Thymus (tissue), 11 donors: ENCODE measurements around the gene WDR7. TPM values are rescaled to one million over a fixed set of nuclear protein-coding genes. Genes with fewer than 3 reads are reported as not detected.
A peak's percentile ranks its signal among the peaks of the same experiment; 100 is the strongest.

Experiments used
- DNase-seq, 9 donors: peaks; one replicate each; pipeline ENCODE4 v3.0.0-alpha.2; 2013; ENCODE audit warnings: low spot score in 9 of 9, low read depth in 6 of 9, missing footprints in 1 of 9
- H3K27ac ChIP-seq, 2 donors: one replicate each; pipeline ENCODE4 v1.5.1; 2013; ENCODE audit warnings: control low read depth in 1 of 2, low read depth in 1 of 2, low read length in 1 of 2, mild to moderate bottlenecking in 1 of 2, moderate library complexity in 1 of 2
- H3K27me3 ChIP-seq, 2 donors: one replicate each; pipeline ENCODE4 v1.5.1; 2013; ENCODE audit warnings: low read length in 1 of 2; ENCODE audit not compliant: control insufficient read depth in 2 of 2, insufficient read depth in 1 of 2
- H3K36me3 ChIP-seq, 2 donors: one replicate each; pipeline ENCODE4 v1.5.1; 2013; ENCODE audit warnings: low read length in 1 of 2, mild to moderate bottlenecking in 1 of 2, moderate library complexity in 1 of 2; ENCODE audit not compliant: control insufficient read depth in 2 of 2, insufficient read depth in 2 of 2
- H3K4me1 ChIP-seq, 2 donors: one replicate each; pipeline ENCODE4 v1.5.1; 2013; ENCODE audit warnings: low read length in 2 of 2; ENCODE audit not compliant: control insufficient read depth in 2 of 2, insufficient read depth in 2 of 2
- H3K4me3 ChIP-seq, 2 donors: one replicate each; pipeline ENCODE4 v1.5.1; 2013; ENCODE audit warnings: low read length in 2 of 2, control low read depth in 1 of 2, mild to moderate bottlenecking in 1 of 2
- H3K9me3 ChIP-seq, 2 donors: one replicate each; pipeline ENCODE4 v1.5.1; 2013; ENCODE audit warnings: low read length in 1 of 2, mild to moderate bottlenecking in 1 of 2; ENCODE audit not compliant: control insufficient read depth in 2 of 2, insufficient read depth in 1 of 2
- WGBS: extraction: QIAGEN DNeasy Blood & Tissue Kit; methylation state at CpG from one replicate; pipeline ENCODE4 v1.1.7; 2013; 5-methylcytosine and 5-hydroxymethylcytosine counted together
- polyA plus RNA-seq: library from polyadenylated mRNA; stranded (reverse); fragments of 200-250 nt; gene quantifications from one replicate; pipeline ENCODE4 v1.2.3, GENCODE V29; 2013
- total RNA-seq: library from RNA; stranded (reverse); fragments of 120-200 nt; gene quantifications from one replicate; pipeline ENCODE4 v1.2.4, GENCODE V29; 2013
- donor health status: healthy.

WDR7 gene
- total and polyA plus RNA-seq, 2 donors = 9.0 to 20.5 TPM

GRCh38 chr18:57073501-57074187 lies 422.5 kb downstream of the WDR7 start:
- no peaks in the 10 kb centered on the region for H3K9me3 ChIP-seq
- H3K27me3 ChIP-seq = peaks cover 0 to 13% of the 10 kb centered on the region in 2 donors
- no peak overlapping the region for H3K4me3 ChIP-seq
- DNase-seq = no peak
- 61% methylated on average over 9 of the region's 9 CpGs for WGBS
- H3K36me3 ChIP-seq = no peaks in the 10 kb centered on the region
- no peaks in the 10 kb centered on the region for H3K4me1 ChIP-seq
- no peak overlapping the region for H3K27ac ChIP-seq

GRCh38 chr18:57075716-57076400 lies 424.7 kb downstream of the WDR7 start:
- Histone ChIP-seq H3K4me3 (no peak overlapping the region), H3K36me3 (no peaks in the 10 kb centered on the region), H3K4me1 (no peaks in the 10 kb centered on the region), H3K9me3 (no peaks in the 10 kb centered on the region), H3K27ac (no peak overlapping the region), H3K27me3 (peaks cover 0 to 20% of the 10 kb centered on the region in 2 donors)
- 91% methylated on average over 17 of the region's 17 CpGs for WGBS
- no peak for DNase-seq

GRCh38 chr18:57077005-57077765 lies 426.0 kb downstream of the WDR7 start:
- DNase-seq = no peak
- no peaks in the 10 kb centered on the region for H3K9me3 ChIP-seq
- WGBS = 86% methylated on average over 13 of the region's 13 CpGs
- no peak overlapping the region for H3K27ac ChIP-seq
- H3K4me1 ChIP-seq = no peaks in the 10 kb centered on the region
- H3K4me3 ChIP-seq = no peak overlapping the region
- peaks cover 0 to 21% of the 10 kb centered on the region in 2 donors for H3K27me3 ChIP-seq
- no peaks in the 10 kb centered on the region for H3K36me3 ChIP-seq

GRCh38 chr18:57077786-57078552 lies 426.8 kb downstream of the WDR7 start:
- H3K4me1 ChIP-seq = no peaks in the 10 kb centered on the region
- WGBS = 35% methylated on average over 11 of the region's 11 CpGs
- H3K36me3 ChIP-seq = no peaks in the 10 kb centered on the region
- no peak overlapping the region for H3K27ac ChIP-seq
- peak in 3 of 9 donors; percentile 6 to 38 (median 13) for DNase-seq
- peaks cover 0 to 21% of the 10 kb centered on the region in 2 donors for H3K27me3 ChIP-seq
- H3K4me3 ChIP-seq = no peak overlapping the region
- no peaks in the 10 kb centered on the region for H3K9me3 ChIP-seq

GRCh38 chr18:57078614-57079013 lies 427.5 kb downstream of the WDR7 start:
- Histone ChIP-seq H3K27ac (no peak overlapping the region), H3K4me1 (no peaks in the 10 kb centered on the region), H3K27me3 (peaks cover 0 to 21% of the 10 kb centered on the region in 2 donors), H3K36me3 (no peaks in the 10 kb centered on the region), H3K4me3 (no peak overlapping the region), H3K9me3 (no peaks in the 10 kb centered on the region)
- 88% methylated on average over 9 of the region's 9 CpGs for WGBS
- no peak for DNase-seq

- Histone ChIP-seq H3K4me1 (no peaks in the 10 kb centered on the region), H3K9me3 (no peaks in the 10 kb centered on the region), H3K27ac (no peak overlapping the region), H3K4me3 (no peak overlapping the region), H3K27me3 (peaks cover 0 to 19% of the 10 kb centered on the region in 2 donors), H3K36me3 (no peaks in the 10 kb centered on the region)
- no peak for DNase-seq
- WGBS = 94% methylated on average over 3 of the region's 3 CpGs
These were observed 429.3 kb downstream of the WDR7 start for GRCh38 chr18:57080479-57080878.

- H3K27ac ChIP-seq = no peak overlapping the region
- no peaks in the 10 kb centered on the region for H3K36me3 ChIP-seq
- no peak overlapping the region for H3K4me3 ChIP-seq
- 95% methylated on average over 10 of the region's 10 CpGs for WGBS
- no peaks in the 10 kb centered on the region for H3K9me3 ChIP-seq
- no peak for DNase-seq
- peaks cover 0 to 11% of the 10 kb centered on the region in 2 donors for H3K27me3 ChIP-seq
- no peaks in the 10 kb centered on the region for H3K4me1 ChIP-seq
These were observed 430.7 kb downstream of the WDR7 start for GRCh38 chr18:57081899-57082298.

- no peak for DNase-seq
- H3K9me3 ChIP-seq = no peaks in the 10 kb centered on the region
- H3K27ac ChIP-seq = no peak overlapping the region
- no peaks in the 10 kb centered on the region for H3K36me3 ChIP-seq
- 94% methylated on average over 2 of the region's 2 CpGs for WGBS
- H3K4me3 ChIP-seq = no peak overlapping the region
- H3K4me1 ChIP-seq = no peaks in the 10 kb centered on the region
- peaks cover 0 to 10% of the 10 kb centered on the region in 2 donors for H3K27me3 ChIP-seq
These were observed 432.3 kb downstream of the WDR7 start for GRCh38 chr18:57083485-57083884.
